BLaER1 (cell line): ENCODE data around the gene SDK1.

Source experiments
- H3K27ac ChIP-seq: shearing (Covaris generic); formaldehyde crosslinking; 2 replicates; pipeline ENCODE4 v1.8.1; 2022
- H3K27me3 ChIP-seq: shearing (Covaris generic); formaldehyde crosslinking; 2 replicates; pipeline ENCODE4 v1.8.1; 2022
- H3K36me3 ChIP-seq: shearing (Covaris generic); formaldehyde crosslinking; 2 replicates; pipeline ENCODE4 v1.8.1; 2022
- H3K4me1 ChIP-seq: shearing (Covaris generic); formaldehyde crosslinking; 2 replicates; pipeline ENCODE4 v1.8.1; 2022
- H3K4me2 ChIP-seq: shearing (Covaris generic); formaldehyde crosslinking; 2 replicates; pipeline ENCODE4 v1.8.1; 2022
- H3K4me3 ChIP-seq: shearing (Covaris generic); formaldehyde crosslinking; 2 replicates; pipeline ENCODE4 v1.8.1; 2022
- H3K9ac ChIP-seq: shearing (Covaris generic); formaldehyde crosslinking; 2 replicates; pipeline ENCODE4 v1.8.1; 2022
- H3K9me3 ChIP-seq: shearing (Covaris generic); formaldehyde crosslinking; 2 replicates; pipeline ENCODE4 v1.8.1; 2022
- H4K20me1 ChIP-seq: shearing (Covaris generic); formaldehyde crosslinking; 2 replicates; pipeline ENCODE4 v1.8.1; 2022
- Cebpa-rat ChIP-seq: shearing (Covaris generic); IDR thresholded peaks from 2 replicates; pipeline ENCODE4 v1.8.1; 2022

Gene SDK1

DNA sequence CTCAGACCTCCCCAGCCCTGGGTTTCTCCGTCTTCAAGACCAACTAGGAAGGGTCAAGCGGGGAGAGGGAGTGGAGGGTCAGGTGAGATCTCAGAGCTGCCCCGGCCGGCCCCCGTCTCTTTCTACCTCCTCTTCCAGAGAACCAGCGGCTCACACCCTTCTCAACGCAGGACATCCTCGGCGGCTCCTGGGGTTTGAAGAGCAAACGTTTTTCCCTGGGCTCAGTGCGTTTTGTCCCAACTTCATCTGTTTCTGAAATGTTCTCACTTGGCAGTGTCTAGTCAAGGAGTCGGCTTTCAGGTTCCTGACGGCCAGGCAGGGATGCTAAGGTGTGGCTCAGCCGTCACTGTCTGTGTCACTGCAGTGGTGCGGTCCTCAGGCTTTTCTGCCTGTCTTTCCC lies 964.6 kb downstream of the SDK1 start:
- no peak overlapping the region for H3K27ac ChIP-seq
- H3K36me3 ChIP-seq = no peaks in the 10 kb centered on the region
- H3K4me1 ChIP-seq = peaks cover 10% of the 10 kb centered on the region
- no peak overlapping the region for H3K4me2 ChIP-seq
- H4K20me1 ChIP-seq = no peaks in the 10 kb centered on the region
- no peak overlapping the region for H3K4me3 ChIP-seq
- no peak overlapping the region for H3K9ac ChIP-seq
- H3K27me3 ChIP-seq = no peaks in the 10 kb centered on the region
- peaks cover 7% of the 10 kb centered on the region; the same call in 1 of the 2 replicates for H3K9me3 ChIP-seq
- TF ChIP-seq Cebpa-rat = no peak

DNA sequence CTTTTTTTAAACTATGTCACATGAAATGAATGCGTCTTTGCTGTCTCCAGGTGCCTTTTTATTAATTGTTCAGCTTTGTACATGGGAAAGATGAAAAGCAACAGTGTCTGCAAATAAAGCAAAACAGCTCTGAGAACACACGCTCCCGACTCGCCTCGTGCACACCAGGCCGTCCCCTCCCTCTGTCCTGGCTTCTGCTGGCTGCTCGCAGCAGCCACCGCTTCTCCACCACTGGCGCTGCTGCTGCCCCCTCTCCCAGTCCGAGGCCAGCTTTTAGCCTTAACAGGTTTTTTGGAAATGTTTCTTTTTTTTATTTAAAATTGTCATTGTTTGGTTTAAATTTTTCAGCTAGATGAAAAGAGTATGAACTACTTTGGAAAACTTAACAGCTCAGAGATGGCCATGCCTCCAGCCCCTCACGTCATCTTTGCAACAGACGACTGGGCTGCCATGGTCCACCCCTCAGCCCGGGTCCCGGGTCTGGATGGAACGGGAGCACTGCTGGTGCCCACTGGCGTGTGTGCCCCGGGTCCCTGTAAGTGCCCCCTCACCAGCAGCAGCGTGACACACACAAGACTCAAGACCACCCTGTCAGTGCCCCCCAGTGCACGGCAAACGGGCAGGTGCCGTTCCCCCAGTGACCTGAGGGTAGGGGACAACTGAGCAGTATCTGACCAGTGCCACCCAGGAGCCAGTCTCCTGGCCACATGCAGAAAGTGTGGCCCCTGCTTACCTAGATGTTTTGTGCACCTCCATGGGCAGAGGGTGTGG lies 965.4 kb downstream of the SDK1 start:
- H3K36me3 ChIP-seq = no peaks in the 10 kb centered on the region
- H3K9me3 ChIP-seq = peaks cover 7% of the 10 kb centered on the region; the same call in 1 of the 2 replicates
- peak overlapping the region; percentile 24; the same call in 1 of the 2 replicates for H3K4me2 ChIP-seq
- no peak overlapping the region for H3K9ac ChIP-seq
- no peak overlapping the region for H3K27ac ChIP-seq
- no peaks in the 10 kb centered on the region for H4K20me1 ChIP-seq
- H3K4me1 ChIP-seq = peaks cover 10% of the 10 kb centered on the region
- no peak overlapping the region for H3K4me3 ChIP-seq
- H3K27me3 ChIP-seq = no peaks in the 10 kb centered on the region
- no peak for TF ChIP-seq Cebpa-rat

DNA sequence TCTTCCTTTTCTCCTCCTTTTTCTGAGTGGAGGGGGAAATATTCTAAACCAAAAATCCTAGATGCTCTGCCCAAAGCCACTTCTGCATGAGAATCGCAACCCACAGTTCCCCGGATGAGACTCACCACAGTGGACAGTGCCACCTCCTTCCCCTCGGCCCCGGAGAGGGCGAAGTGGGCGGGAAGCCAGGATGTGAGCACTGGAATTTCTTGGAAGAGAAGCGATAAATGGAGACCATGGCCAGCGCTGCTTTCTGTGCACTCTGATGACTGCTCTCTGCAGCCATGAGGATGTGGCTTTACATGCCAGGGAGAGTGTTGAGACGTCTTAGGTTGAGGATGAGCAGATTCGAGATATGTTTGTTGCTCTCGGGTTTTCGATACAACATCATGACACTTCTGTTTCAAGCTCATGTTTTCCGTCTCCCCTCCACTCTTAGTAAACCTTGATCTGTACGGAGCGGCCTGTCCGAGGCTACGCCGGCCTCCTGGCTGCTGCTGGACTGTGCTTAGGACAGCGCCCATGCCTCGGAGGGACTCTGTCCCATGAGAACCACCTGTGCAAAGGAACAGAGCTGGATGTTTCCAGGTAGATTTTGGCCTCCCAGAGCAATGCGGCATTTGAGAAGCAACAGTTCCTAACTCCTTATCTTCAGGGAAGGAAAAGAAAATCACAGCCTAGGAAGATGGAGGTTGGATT lies 966.4 kb downstream of the SDK1 start:
- Histone ChIP-seq H3K36me3 (no peaks in the 10 kb centered on the region), H3K4me1 (peaks cover 10% of the 10 kb centered on the region), H4K20me1 (no peaks in the 10 kb centered on the region), H3K27me3 (no peaks in the 10 kb centered on the region), H3K9me3 (peaks cover 7% of the 10 kb centered on the region; the same call in 1 of the 2 replicates), H3K4me3 (no peak overlapping the region), H3K27ac (no peak overlapping the region), H3K4me2 (no peak overlapping the region), H3K9ac (no peak overlapping the region)
- no peak for TF ChIP-seq Cebpa-rat

DNA sequence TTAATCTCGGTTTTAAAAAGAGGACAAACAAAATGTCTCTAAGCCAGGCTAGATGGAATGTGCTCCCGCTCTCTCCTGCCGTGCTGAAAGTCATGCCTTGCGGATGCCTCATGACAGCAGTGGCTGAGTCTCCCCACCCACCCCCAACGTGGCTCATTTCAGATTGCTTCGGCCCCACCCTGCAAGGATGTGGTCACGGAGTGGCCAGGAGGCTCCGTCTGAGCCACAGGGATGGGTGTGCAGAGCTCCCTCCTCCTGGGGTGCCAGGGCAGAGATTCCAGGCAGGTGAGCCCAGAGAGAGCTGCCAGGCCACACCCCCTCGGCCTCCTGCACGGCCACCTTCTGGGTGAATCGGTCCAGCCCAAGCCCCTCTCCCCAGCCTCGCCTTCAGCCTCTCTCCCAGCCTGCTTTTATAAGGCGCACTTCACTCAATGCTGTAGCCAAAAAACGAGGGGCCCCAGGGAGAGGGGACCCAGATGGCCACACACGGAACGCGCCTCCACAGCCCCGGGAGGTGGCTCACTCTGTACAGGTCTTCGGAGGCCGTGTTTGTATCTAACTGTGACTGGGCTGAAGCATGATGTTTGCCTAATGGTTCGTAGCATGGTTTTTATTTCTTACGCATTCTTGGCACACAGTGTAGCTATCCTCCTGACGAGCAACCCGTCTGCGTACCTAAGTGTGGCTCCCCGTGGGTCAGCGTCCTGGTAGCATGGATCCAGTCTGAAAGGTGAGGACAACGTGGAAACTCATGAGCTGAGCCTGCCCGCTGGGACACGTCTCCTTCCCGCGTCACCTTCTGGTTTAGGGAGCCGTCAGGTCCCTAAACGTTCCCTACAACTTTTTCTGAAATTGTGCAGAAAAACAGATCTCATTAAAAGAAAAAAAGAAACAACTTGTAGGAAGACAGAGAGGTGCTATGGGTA lies 967.3 kb downstream of the SDK1 start:
- no peak overlapping the region for H3K4me2 ChIP-seq
- no peak overlapping the region for H3K4me3 ChIP-seq
- no peaks in the 10 kb centered on the region for H3K36me3 ChIP-seq
- H4K20me1 ChIP-seq = no peaks in the 10 kb centered on the region
- no peak overlapping the region for H3K9ac ChIP-seq
- H3K27ac ChIP-seq = no peak overlapping the region
- H3K4me1 ChIP-seq = peaks cover 10% of the 10 kb centered on the region
- no peaks in the 10 kb centered on the region for H3K27me3 ChIP-seq
- peaks cover 7% of the 10 kb centered on the region; the same call in 1 of the 2 replicates for H3K9me3 ChIP-seq
- no peak for TF ChIP-seq Cebpa-rat

DNA sequence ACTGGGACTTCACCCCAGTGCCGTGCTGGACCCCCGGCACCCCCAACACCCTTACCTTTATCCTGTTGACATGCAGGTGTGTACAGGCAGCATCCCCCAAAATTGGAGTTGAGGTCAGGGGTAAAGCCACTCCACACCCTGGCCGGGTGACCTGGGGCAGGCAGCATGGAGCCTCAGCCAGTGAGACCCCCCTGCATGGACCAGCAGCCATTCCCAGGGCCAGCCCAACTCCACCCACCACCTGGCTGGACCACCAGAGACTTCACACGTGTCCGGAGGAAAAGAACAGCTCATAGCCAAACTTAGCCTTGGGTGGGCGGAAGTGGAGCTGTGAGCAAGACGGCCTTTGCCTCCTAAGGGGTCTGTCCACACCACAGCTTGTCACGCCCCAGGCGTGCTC lies 968.0 kb downstream of the SDK1 start:
- TF ChIP-seq Cebpa-rat = no peak
- peaks cover 5% of the 10 kb centered on the region; the same call in 1 of the 2 replicates for H3K9me3 ChIP-seq
- H3K36me3 ChIP-seq = no peaks in the 10 kb centered on the region
- no peaks in the 10 kb centered on the region for H3K27me3 ChIP-seq
- no peak overlapping the region for H3K4me3 ChIP-seq
- H3K4me2 ChIP-seq = no peak overlapping the region
- H4K20me1 ChIP-seq = no peaks in the 10 kb centered on the region
- no peak overlapping the region for H3K9ac ChIP-seq
- H3K27ac ChIP-seq = no peak overlapping the region
- peaks cover 10% of the 10 kb centered on the region for H3K4me1 ChIP-seq

DNA sequence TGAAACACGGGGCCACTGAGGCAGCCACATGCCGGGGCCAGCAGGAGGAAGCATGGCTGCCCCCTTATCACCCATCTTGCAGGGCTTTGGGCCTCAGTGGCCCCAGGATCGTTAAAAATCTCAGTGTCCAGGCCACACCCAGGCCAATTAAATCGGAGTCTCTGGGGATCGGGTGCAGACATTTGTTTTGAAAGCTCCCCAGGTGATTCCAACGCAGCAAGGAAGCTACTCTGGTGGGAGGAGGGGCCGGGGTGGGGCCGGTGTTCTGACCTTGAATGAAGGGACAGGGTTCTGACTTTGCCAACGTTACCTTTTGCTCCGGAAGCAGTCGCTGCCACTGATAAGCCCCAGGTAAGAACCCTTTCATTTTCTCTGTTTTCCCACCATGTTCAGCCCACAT lies 968.7 kb downstream of the SDK1 start:
- H3K9me3 ChIP-seq = no peaks in the 10 kb centered on the region; the same call in 1 of the 2 replicates
- H3K27ac ChIP-seq = no peak overlapping the region
- no peak for TF ChIP-seq Cebpa-rat
- H4K20me1 ChIP-seq = no peaks in the 10 kb centered on the region
- H3K4me3 ChIP-seq = no peak overlapping the region
- H3K4me1 ChIP-seq = peaks cover 10% of the 10 kb centered on the region
- H3K4me2 ChIP-seq = no peak overlapping the region
- no peaks in the 10 kb centered on the region for H3K36me3 ChIP-seq
- no peak overlapping the region for H3K9ac ChIP-seq
- H3K27me3 ChIP-seq = no peaks in the 10 kb centered on the region

DNA sequence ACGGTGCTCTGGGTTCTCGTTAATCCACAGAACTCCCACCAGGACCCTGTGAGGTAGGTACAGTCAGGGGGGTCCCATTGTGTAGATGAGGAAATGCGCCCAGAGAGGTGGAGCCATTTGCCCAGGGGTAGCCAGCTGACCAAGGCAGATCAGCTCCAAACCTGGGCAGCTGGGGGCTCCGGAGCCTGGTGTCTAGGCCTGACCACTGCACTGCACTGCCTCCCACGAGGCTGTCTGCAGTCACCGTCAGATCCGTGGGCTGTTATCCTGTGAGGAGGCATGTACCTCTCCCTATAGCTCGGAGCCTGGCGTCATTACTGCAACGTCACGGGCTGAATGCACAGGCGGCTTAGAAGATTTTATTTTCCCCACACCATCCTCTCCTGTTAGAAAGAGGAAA lies 969.2 kb downstream of the SDK1 start:
- H3K4me2 ChIP-seq = no peak overlapping the region
- no peak overlapping the region for H3K9ac ChIP-seq
- no peaks in the 10 kb centered on the region for H3K36me3 ChIP-seq
- no peaks in the 10 kb centered on the region for H4K20me1 ChIP-seq
- H3K9me3 ChIP-seq = no peaks in the 10 kb centered on the region
- peaks cover 10% of the 10 kb centered on the region for H3K4me1 ChIP-seq
- H3K4me3 ChIP-seq = no peak overlapping the region
- no peak overlapping the region for H3K27ac ChIP-seq
- no peaks in the 10 kb centered on the region for H3K27me3 ChIP-seq
- TF ChIP-seq Cebpa-rat = no peak

DNA sequence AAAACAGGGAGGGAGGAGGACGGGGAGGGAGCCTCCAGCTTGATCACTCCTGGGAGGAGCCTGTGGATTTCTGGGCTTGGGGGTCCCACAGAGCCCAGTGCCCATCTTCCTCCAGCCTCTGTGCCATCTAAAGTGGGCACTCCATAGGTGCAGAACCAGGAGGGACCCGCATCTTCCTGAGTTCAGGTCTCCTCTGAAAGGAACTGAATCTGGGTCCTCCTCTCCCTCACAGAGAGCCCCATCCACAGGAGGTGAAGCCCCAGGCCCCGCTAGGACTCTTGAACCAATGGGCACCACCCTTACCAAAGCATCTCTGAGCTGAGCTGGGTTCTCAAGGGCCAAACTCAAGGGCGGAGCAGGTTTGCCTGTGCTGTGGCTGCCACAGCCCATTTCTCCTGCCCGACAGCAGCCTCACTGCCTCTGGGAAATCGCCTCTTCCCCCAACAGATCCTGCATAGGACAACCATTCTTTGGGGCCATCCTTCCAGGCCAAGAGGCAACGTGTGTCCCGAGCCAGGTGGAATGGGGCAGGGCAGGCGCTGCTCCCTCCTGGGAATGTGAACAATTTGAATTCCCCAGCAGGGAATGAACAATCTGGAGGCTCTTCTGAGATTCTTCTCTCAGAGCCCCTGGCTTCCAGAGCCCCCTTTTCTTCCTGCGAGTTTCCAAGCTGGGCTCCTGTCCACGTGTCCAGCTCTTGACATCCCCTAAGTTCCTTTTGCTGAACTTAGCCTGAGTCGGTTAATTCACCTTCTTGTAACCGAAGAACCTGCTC lies 970.1 kb downstream of the SDK1 start:
- H3K9me3 ChIP-seq = no peaks in the 10 kb centered on the region
- no peaks in the 10 kb centered on the region for H4K20me1 ChIP-seq
- H3K27me3 ChIP-seq = no peaks in the 10 kb centered on the region
- no peak overlapping the region for H3K27ac ChIP-seq
- no peaks in the 10 kb centered on the region for H3K36me3 ChIP-seq
- no peak overlapping the region for H3K4me2 ChIP-seq
- no peak for TF ChIP-seq Cebpa-rat
- H3K9ac ChIP-seq = no peak overlapping the region
- H3K4me3 ChIP-seq = no peak overlapping the region
- H3K4me1 ChIP-seq = peaks cover 9% of the 10 kb centered on the region

DNA sequence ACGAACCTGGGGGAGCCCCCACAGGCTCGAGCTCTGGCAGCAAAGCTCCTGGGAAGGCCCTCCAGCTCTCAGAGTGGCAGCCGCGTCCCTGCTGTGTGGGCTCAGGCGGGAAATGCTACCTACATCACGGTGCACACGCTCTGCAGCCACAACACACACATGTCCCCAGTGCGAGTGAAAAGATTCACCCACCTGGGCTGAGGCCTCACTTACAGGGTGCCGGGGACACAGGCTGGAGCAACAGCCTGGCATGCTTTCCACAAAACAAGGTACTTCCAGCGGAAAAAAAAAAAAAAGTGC lies 970.6 kb downstream of the SDK1 start:
- Histone ChIP-seq H3K9ac (no peak overlapping the region), H4K20me1 (no peaks in the 10 kb centered on the region), H3K36me3 (no peaks in the 10 kb centered on the region), H3K27ac (no peak overlapping the region), H3K27me3 (no peaks in the 10 kb centered on the region), H3K4me1 (peaks cover 4% of the 10 kb centered on the region), H3K4me2 (no peak overlapping the region), H3K4me3 (no peak overlapping the region), H3K9me3 (no peaks in the 10 kb centered on the region)
- TF ChIP-seq Cebpa-rat = no peak
